ENCODE measurements around the gene KCTD20.

The KCTD20 gene

DNA sequence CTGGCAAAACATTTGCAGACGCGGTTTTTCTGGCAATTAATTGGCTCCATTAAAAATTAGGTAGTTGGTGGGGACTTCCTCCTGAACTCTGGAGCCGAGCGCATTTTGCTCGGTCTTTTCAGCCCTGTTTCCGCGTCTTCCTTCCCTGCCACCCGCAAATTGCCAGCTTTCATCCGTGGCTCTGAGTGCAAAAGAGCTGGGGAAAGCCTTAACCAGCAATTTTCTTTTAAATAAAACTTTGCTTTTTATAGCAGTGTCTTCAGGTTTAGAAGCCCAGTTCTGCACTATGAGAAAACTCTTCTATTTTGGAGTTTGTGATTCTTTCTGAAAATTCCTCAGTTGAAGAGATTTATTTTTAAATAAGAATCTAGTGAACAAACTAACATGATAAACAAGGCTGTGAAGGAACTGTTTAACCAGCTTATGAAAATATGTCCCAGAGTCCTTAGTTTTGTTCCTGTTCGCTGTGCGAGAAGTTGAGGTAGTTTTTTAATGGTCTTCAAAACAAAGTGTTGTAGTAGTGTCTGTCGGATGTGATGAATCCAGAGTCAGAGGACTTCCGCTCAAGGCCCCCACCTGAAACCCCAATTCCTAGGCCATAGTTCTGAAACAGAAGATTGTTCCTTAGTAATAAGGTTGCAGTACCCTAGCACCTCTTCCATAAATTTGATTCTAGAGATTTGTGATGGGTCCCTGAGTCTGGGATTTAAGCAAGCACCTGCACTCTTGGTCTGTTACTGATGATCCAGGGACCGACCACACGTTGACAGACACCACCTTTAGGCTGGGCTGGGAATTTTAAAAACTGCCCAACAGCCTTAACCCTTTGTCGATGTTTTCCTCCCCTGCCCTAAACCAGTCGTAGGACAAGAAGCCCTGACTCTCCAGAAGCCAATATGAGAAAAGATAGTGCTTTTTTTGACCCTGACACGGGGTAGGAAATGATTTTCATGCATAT, 950 bp downstream of the KCTD20 start (continued):
- TF ChIP-seq, protein P1, sequence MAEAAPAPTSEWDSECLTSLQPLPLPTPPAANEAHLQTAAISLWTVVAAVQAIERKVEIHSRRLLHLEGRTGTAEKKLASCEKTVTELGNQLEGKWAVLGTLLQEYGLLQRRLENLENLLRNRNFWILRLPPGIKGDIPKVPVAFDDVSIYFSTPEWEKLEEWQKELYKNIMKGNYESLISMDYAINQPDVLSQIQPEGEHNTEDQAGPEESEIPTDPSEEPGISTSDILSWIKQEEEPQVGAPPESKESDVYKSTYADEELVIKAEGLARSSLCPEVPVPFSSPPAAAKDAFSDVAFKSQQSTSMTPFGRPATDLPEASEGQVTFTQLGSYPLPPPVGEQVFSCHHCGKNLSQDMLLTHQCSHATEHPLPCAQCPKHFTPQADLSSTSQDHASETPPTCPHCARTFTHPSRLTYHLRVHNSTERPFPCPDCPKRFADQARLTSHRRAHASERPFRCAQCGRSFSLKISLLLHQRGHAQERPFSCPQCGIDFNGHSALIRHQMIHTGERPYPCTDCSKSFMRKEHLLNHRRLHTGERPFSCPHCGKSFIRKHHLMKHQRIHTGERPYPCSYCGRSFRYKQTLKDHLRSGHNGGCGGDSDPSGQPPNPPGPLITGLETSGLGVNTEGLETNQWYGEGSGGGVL (tag by site-specific recombination; IDR thresholded peaks at IDR 0.05) = no peak
- TF ChIP-seq ZNF544 (tag by site-specific recombination; IDR thresholded peaks at IDR 0.05) = no peak
- no peak for TF ChIP-seq IKZF3 (tag by site-specific recombination; IDR thresholded peaks at IDR 0.05)
- no peak for TF ChIP-seq ZNF76 (tag by site-specific recombination; IDR thresholded peaks at IDR 0.05; ENCODE audit: borderline replicate concordance, low read depth)
- no peak for TF ChIP-seq ZNF555 (tag by site-specific recombination; conservative IDR thresholded peaks at IDR 0.05)
- TF ChIP-seq YY2 (tag by site-specific recombination; IDR thresholded peaks at IDR 0.05) = no peak
- TF ChIP-seq, protein P2, sequence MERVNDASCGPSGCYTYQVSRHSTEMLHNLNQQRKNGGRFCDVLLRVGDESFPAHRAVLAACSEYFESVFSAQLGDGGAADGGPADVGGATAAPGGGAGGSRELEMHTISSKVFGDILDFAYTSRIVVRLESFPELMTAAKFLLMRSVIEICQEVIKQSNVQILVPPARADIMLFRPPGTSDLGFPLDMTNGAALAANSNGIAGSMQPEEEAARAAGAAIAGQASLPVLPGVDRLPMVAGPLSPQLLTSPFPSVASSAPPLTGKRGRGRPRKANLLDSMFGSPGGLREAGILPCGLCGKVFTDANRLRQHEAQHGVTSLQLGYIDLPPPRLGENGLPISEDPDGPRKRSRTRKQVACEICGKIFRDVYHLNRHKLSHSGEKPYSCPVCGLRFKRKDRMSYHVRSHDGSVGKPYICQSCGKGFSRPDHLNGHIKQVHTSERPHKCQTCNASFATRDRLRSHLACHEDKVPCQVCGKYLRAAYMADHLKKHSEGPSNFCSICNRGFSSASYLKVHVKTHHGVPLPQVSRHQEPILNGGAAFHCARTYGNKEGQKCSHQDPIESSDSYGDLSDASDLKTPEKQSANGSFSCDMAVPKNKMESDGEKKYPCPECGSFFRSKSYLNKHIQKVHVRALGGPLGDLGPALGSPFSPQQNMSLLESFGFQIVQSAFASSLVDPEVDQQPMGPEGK (tag by site-specific recombination; IDR thresholded peaks at IDR 0.05) = peak; percentile 31; the same call in 1 of the 2 replicates
- TF ChIP-seq ZBTB20 (tag by site-specific recombination; IDR thresholded peaks at IDR 0.05) = peak; percentile 39; the same call in 1 of the 2 replicates
- no peak for TF ChIP-seq SCRT1 (tag by site-specific recombination; IDR thresholded peaks at IDR 0.05; ENCODE audit: borderline replicate concordance)
- no peak for TF ChIP-seq ZNF202 (tag by site-specific recombination; IDR thresholded peaks at IDR 0.05; ENCODE audit: borderline replicate concordance)
- TF ChIP-seq, protein P3, sequence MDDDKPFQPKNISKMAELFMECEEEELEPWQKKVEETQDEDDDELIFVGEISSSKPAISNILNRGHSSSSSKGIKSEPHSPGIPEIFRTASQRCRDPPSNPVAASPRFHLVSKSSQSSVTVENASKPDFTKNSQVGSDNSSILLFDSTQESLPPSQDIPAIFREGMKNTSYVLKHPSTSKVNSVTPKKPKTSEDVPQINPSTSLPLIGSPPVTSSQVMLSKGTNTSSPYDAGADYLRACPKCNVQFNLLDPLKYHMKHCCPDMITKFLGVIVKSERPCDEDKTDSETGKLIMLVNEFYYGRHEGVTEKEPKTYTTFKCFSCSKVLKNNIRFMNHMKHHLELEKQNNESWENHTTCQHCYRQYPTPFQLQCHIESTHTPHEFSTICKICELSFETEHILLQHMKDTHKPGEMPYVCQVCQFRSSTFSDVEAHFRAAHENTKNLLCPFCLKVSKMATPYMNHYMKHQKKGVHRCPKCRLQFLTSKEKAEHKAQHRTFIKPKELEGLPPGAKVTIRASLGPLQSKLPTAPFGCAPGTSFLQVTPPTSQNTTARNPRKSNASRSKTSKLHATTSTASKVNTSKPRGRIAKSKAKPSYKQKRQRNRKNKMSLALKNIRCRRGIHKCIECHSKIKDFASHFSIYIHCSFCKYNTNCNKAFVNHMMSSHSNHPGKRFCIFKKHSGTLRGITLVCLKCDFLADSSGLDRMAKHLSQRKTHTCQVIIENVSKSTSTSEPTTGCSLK (tag by site-specific recombination; IDR thresholded peaks at IDR 0.05) = no peak
- TF ChIP-seq GLIS1 (tag by site-specific recombination; IDR thresholded peaks at IDR 0.05) = no peak
- TF ChIP-seq SP7 (tag by site-specific recombination; IDR thresholded peaks at IDR 0.05) = no peak
- no peak for TF ChIP-seq ZNF549 (tag by site-specific recombination; IDR thresholded peaks at IDR 0.05)
- peak; percentile 36; the same call in 1 of the 2 replicates for TF ChIP-seq PRDM4 (tag by site-specific recombination; IDR thresholded peaks at IDR 0.05)
- TF ChIP-seq ZNF10 (tag by site-specific recombination; IDR thresholded peaks at IDR 0.05) = no peak
- TF ChIP-seq AEBP2 (tag by site-specific recombination; IDR thresholded peaks at IDR 0.05; ENCODE audit: borderline replicate concordance) = no peak
- TF ChIP-seq ZNF211 (tag by site-specific recombination; IDR thresholded peaks at IDR 0.05; ENCODE audit: low read depth) = no peak
- TF ChIP-seq REPIN1 (tag by site-specific recombination; IDR thresholded peaks at IDR 0.05; ENCODE audit: low read depth) = no peak
- TF ChIP-seq, protein P4, sequence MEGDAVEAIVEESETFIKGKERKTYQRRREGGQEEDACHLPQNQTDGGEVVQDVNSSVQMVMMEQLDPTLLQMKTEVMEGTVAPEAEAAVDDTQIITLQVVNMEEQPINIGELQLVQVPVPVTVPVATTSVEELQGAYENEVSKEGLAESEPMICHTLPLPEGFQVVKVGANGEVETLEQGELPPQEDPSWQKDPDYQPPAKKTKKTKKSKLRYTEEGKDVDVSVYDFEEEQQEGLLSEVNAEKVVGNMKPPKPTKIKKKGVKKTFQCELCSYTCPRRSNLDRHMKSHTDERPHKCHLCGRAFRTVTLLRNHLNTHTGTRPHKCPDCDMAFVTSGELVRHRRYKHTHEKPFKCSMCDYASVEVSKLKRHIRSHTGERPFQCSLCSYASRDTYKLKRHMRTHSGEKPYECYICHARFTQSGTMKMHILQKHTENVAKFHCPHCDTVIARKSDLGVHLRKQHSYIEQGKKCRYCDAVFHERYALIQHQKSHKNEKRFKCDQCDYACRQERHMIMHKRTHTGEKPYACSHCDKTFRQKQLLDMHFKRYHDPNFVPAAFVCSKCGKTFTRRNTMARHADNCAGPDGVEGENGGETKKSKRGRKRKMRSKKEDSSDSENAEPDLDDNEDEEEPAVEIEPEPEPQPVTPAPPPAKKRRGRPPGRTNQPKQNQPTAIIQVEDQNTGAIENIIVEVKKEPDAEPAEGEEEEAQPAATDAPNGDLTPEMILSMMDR (tag by site-specific recombination; IDR thresholded peaks at IDR 0.05) = peak; percentile 35; the same call in 1 of the 2 replicates
- no peak for TF ChIP-seq KLF8 (tag by site-specific recombination; IDR thresholded peaks at IDR 0.05)
- TF ChIP-seq ZXDB (tag by site-specific recombination; IDR thresholded peaks at IDR 0.05) = no peak
- peak; percentile 31 for TF ChIP-seq ZBTB17 (tag by site-specific recombination; IDR thresholded peaks at IDR 0.05)
- no peak for TF ChIP-seq ZNF404 (tag by site-specific recombination; IDR thresholded peaks at IDR 0.05)
- TF ChIP-seq, protein P5, sequence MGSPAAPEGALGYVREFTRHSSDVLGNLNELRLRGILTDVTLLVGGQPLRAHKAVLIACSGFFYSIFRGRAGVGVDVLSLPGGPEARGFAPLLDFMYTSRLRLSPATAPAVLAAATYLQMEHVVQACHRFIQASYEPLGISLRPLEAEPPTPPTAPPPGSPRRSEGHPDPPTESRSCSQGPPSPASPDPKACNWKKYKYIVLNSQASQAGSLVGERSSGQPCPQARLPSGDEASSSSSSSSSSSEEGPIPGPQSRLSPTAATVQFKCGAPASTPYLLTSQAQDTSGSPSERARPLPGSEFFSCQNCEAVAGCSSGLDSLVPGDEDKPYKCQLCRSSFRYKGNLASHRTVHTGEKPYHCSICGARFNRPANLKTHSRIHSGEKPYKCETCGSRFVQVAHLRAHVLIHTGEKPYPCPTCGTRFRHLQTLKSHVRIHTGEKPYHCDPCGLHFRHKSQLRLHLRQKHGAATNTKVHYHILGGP (tag by site-specific recombination; IDR thresholded peaks at IDR 0.05) = no peak
